Esophagus (tissue), 2 donors: ENCODE measurements around the gene IL36G. TPM values are rescaled to one million over a fixed set of nuclear protein-coding genes. Genes with fewer than 3 reads are reported as not detected.

ENCODE experiments used
- H3K27ac ChIP-seq, 2 donors: one replicate each; pipeline ENCODE4 v1.5.1; 2013; ENCODE audit warnings: low read depth in 2 of 2, mild to moderate bottlenecking in 2 of 2, inconsistent platforms in 1 of 2, low read length in 1 of 2, moderate library complexity in 1 of 2
- H3K27me3 ChIP-seq, 2 donors: one replicate each; pipeline ENCODE4 v1.6.1; 2013; ENCODE audit warnings: low read length in 2 of 2, control low read depth in 1 of 2, mild to moderate bottlenecking in 1 of 2; ENCODE audit not compliant: insufficient read depth in 2 of 2, control insufficient read depth in 1 of 2
- H3K36me3 ChIP-seq, 2 donors: one replicate each; pipeline ENCODE4 v1.6.1; 2013; ENCODE audit warnings: low read length in 1 of 2; ENCODE audit not compliant: control insufficient read depth in 2 of 2, insufficient read depth in 2 of 2
- H3K4me1 ChIP-seq, 2 donors: one replicate each; pipeline ENCODE4 v1.6.1; 2013; ENCODE audit warnings: low read length in 1 of 2; ENCODE audit not compliant: control insufficient read depth in 2 of 2, insufficient read depth in 2 of 2
- H3K4me3 ChIP-seq, 2 donors: one replicate each; pipeline ENCODE4 v1.5.1; 2013; ENCODE audit warnings: low read length in 2 of 2, mild to moderate bottlenecking in 2 of 2, low read depth in 1 of 2, moderate library complexity in 1 of 2
- H3K9me3 ChIP-seq, 2 donors: one replicate each; pipeline ENCODE4 v1.6.1; 2013; ENCODE audit warnings: mild to moderate bottlenecking in 2 of 2, low read depth in 1 of 2, low read length in 1 of 2, moderate library complexity in 1 of 2; ENCODE audit not compliant: control insufficient read depth in 2 of 2, insufficient read depth in 1 of 2
- WGBS, 2 donors: extraction: QIAGEN DNeasy Blood & Tissue Kit; methylation state at CpG; one replicate each; pipeline ENCODE4 v1.1.7; 2013; 5-methylcytosine and 5-hydroxymethylcytosine counted together
- polyA plus RNA-seq, 2 donors: library from polyadenylated mRNA; stranded (reverse); fragments of 200-250 nt; gene quantifications; one replicate each; pipeline ENCODE4 v1.2.3, GENCODE V29; 2013
- donor health status: healthy with polysubstance abuse.
- donor health status: Bipolar disorder and iron deficiency.

The IL36G gene
- polyA plus RNA-seq, 2 donors = 6.2 to 54.5 TPM

GRCh38 chr2:112962308-112963175 is 15.3 kb upstream of the IL36G start:
- H3K4me1 ChIP-seq = no peaks in the 10 kb centered on the region

DNA sequence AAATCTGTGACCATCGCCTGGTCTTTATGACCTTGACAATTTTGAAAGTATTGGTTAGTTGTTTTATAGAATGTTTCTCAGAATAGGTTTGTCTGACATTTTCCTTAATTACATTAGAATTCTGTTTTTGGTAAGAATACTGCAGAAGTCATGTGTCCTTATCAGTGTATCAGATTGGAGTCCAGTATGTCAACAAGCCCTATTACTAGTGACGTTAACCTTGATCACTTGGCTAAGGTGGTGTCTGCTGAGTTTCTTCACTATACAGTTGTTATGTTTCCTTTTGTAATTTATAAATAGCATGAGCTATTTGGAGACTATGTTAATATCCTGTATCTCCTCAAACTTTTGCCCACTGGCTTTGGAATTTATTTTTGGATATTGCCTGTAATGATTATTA is 10.8 kb upstream of the IL36G start:
- H3K27ac ChIP-seq = no peak overlapping the region
- H3K9me3 ChIP-seq = no peaks in the 10 kb centered on the region
- 77 to 86% methylated on average over 2 of the region's 2 CpGs for WGBS, 2 donors
- H3K4me3 ChIP-seq = no peak overlapping the region
- no peaks in the 10 kb centered on the region for H3K27me3 ChIP-seq
- no peaks in the 10 kb centered on the region for H3K4me1 ChIP-seq
- no peaks in the 10 kb centered on the region for H3K36me3 ChIP-seq

More at GRCh38 chr2:112962308-112963175, 15.3 kb upstream of the IL36G start:
- H3K4me3 ChIP-seq = no peak overlapping the region
- H3K9me3 ChIP-seq = no peaks in the 10 kb centered on the region
- H3K27me3 ChIP-seq = no peaks in the 10 kb centered on the region
- H3K36me3 ChIP-seq = no peaks in the 10 kb centered on the region
- H3K27ac ChIP-seq = no peak overlapping the region
- 78 to 79% methylated on average over 3 of the region's 3 CpGs for WGBS, 2 donors

DNA sequence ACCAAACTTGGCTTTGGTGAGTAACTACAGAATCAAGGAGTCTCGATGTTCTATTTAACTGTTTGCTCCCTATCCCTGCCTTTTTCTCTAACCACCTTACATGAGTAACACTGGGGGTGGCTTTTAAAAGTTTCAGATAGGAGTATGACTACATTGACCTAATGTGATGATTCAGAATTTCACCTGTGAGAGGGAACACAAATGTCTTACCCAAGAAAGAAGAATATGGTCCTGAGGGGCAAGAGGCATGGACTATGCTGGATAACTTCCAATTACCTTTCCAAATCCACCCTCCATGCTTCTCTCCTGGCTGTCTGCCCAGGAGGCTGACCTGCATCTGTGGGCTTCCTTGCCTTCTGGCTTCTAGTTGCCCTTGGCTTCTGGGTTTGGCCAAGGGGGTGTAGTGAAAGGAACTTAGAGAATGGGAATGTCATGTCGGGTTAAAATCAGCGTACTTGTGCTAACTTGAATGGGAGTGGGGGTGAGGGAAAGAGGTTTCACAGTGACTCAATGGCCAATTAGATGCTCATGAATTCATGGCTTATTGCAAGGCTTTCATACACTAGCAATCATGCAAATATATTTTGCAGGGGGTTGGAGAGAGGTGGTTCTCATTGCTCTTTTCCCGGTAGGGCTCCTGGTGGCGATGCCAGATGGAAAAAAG is 5.3 kb upstream of the IL36G start:
- WGBS, 2 donors = 87 to 91% methylated on average over 5 of the region's 5 CpGs
- no peaks in the 10 kb centered on the region for H3K4me1 ChIP-seq
- H3K4me3 ChIP-seq = no peak overlapping the region
- H3K27me3 ChIP-seq = no peaks in the 10 kb centered on the region
- no peaks in the 10 kb centered on the region for H3K36me3 ChIP-seq
- H3K27ac ChIP-seq = no peak overlapping the region
- no peaks in the 10 kb centered on the region for H3K9me3 ChIP-seq

DNA sequence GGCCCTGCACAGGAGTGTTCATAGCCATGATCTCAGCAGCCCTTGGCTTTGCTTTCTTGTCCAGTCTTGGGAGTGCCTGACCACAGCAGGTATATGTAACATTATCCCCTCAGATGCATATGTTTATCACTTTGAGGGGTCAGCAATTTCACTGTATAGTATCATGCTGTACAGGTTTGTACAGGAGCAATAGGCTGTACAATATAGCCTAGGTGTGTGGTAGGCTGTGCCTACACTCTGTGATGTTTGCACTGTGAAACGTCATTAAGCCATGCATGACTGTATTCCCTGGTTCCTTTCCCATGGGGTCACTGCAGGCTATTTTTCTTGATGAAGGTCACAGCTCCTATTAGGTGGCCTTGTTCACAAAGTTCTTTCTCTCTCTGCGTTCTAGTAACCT is 4.7 kb upstream of the IL36G start:
- 17 to 68% methylated on average over 2 of the region's 2 CpGs for WGBS, 2 donors
- Histone ChIP-seq H3K36me3 (no peaks in the 10 kb centered on the region), H3K27me3 (no peaks in the 10 kb centered on the region), H3K4me3 (no peak overlapping the region), H3K27ac (no peak overlapping the region), H3K4me1 (no peaks in the 10 kb centered on the region), H3K9me3 (no peaks in the 10 kb centered on the region)

DNA sequence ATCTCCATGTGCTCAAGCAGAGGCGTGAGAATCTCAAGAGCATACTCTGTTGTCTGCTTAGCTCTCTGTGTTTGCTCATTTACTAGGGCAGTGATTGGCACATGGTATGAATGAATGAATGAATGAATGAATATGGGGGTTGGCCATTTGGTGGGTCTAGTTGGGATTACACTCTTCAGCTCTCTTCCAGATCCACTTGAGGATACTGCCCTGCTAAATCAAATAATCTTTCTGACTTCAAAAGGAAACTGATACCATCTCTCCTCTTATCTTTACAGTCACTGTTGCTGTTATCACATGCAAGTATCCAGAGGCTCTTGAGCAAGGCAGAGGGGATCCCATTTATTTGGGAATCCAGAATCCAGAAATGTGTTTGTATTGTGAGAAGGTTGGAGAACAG is 1.9 kb downstream of the IL36G start:
- 95 to 96% methylated on average over 1 of the region's 1 CpG for WGBS, 2 donors

DNA sequence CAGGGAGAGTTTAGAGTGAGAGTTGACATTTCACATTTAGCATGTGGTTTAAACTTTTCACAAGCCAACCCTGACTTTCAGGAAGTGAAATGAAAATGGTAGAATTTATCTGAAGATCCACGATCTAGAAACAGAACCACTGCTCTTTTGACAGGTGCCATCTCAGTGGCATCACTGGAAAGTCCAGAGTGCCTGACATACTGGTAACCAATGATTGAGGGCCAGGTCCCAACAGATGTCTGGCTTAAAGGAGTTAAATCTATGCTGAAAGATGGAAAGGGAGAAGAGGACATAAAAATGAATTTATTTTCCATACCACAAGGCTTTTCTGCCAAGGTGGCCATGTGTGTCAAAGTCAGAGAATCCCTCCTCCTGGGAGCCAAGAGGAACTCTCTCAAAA is 2.7 kb downstream of the IL36G start:
- no peaks in the 10 kb centered on the region for H3K36me3 ChIP-seq

More for the DNA sequence above, 1.9 kb downstream of the IL36G start:
- Histone ChIP-seq H3K9me3 (no peaks in the 10 kb centered on the region), H3K27me3 (no peaks in the 10 kb centered on the region), H3K4me1 (no peaks in the 10 kb centered on the region), H3K4me3 (no peak overlapping the region), H3K36me3 (no peaks in the 10 kb centered on the region), H3K27ac (no peak overlapping the region)

GRCh38 chr2:112985090-112985489 is 7.3 kb downstream of the IL36G start:
- Histone ChIP-seq H3K27me3 (no peaks in the 10 kb centered on the region), H3K27ac (no peak overlapping the region), H3K36me3 (no peaks in the 10 kb centered on the region), H3K4me1 (no peaks in the 10 kb centered on the region), H3K4me3 (no peak overlapping the region), H3K9me3 (no peaks in the 10 kb centered on the region)
- WGBS, 2 donors = 85 to 91% methylated on average over 5 of the region's 5 CpGs

More for the DNA sequence above, 2.7 kb downstream of the IL36G start:
- H3K4me1 ChIP-seq = no peaks in the 10 kb centered on the region
- H3K27ac ChIP-seq = no peak overlapping the region
- 52 to 56% methylated on average over 1 of the region's 1 CpG for WGBS, 2 donors
- H3K9me3 ChIP-seq = no peaks in the 10 kb centered on the region
- H3K4me3 ChIP-seq = no peak overlapping the region
- H3K27me3 ChIP-seq = no peaks in the 10 kb centered on the region

- Histone ChIP-seq H3K9me3 (peaks cover 4% of the 10 kb centered on the region in 2 donors), H3K27me3 (no peaks in the 10 kb centered on the region), H3K4me1 (no peaks in the 10 kb centered on the region), H3K4me3 (no peak overlapping the region), H3K27ac (no peak overlapping the region), H3K36me3 (no peaks in the 10 kb centered on the region)
- WGBS, 2 donors = 78 to 84% methylated on average over 3 of the region's 3 CpGs
Observed at GRCh38 chr2:112989611-112990010, 11.8 kb downstream of the IL36G start.

GRCh38 chr2:112993831-112994230 is 16.0 kb downstream of the IL36G start:
- Histone ChIP-seq H3K27ac (no peak overlapping the region), H3K36me3 (no peaks in the 10 kb centered on the region), H3K27me3 (no peaks in the 10 kb centered on the region), H3K9me3 (peaks cover 4% of the 10 kb centered on the region in 2 donors), H3K4me3 (no peak overlapping the region), H3K4me1 (no peaks in the 10 kb centered on the region)
